CD4-positive, alpha-beta T cell treated with Interleukin-6 for 4 hours (primary cell): ENCODE data around the gene ZSCAN22.

Experiments
- DNase-seq: peaks from one replicate; pipeline ENCODE4 v3.0.0-alpha.2; 2020; ENCODE audit warnings: mixed read lengths

Gene ZSCAN22

GRCh38 chr19:58380037-58380661 lies 53.4 kb downstream of the ZSCAN22 start:
- DNase-seq, result no peak

- DNase-seq, result peak; percentile 98
Measured at GRCh38 chr19:58380662-58381459, 54.1 kb downstream of the ZSCAN22 start, which contains the start of gene ZNF837. TSS of gene ZNF837 (minus strand) at chr19:58381030. CDS start at chr19:58369332, 11,698 bp downstream.

- DNase-seq, result no peak
Measured at GRCh38 chr19:58381460-58382212, 54.8 kb downstream of the ZSCAN22 start.

- no peak for DNase-seq
Measured at GRCh38 chr19:58382997-58383603, 56.3 kb downstream of the ZSCAN22 start.

GRCh38 chr19:58385313-58385890 lies 58.6 kb downstream of the ZSCAN22 start:
- no peak for DNase-seq

GRCh38 chr19:58385891-58386575 lies 59.2 kb downstream of the ZSCAN22 start:
- DNase-seq, result peak; percentile 25

- peak; percentile 96 for DNase-seq
Measured at GRCh38 chr19:58386576-58387337, 60.0 kb downstream of the ZSCAN22 start, which contains the start of gene RPS5. TSS of gene RPS5 (plus strand) at chr19:58387269. CDS start at chr19:58388138, 869 bp downstream.

- DNase-seq, result no peak
Measured at GRCh38 chr19:58387338-58388174, 60.8 kb downstream of the ZSCAN22 start.

- no peak for DNase-seq
Measured at GRCh38 chr19:58388175-58388526, 61.4 kb downstream of the ZSCAN22 start.
